NCI-H187 (cell line): ENCODE data around the gene GLCE.

Experiments
- DNase-seq, 2 experiments: peaks; one replicate each; lab custom pipeline; 2025; lab: John Stamatoyannopoulos, UW

Gene GLCE

GRCh38 chr15:69206079-69206478 is 45.6 kb downstream of the GLCE start:
- no peak for DNase-seq

DNA sequence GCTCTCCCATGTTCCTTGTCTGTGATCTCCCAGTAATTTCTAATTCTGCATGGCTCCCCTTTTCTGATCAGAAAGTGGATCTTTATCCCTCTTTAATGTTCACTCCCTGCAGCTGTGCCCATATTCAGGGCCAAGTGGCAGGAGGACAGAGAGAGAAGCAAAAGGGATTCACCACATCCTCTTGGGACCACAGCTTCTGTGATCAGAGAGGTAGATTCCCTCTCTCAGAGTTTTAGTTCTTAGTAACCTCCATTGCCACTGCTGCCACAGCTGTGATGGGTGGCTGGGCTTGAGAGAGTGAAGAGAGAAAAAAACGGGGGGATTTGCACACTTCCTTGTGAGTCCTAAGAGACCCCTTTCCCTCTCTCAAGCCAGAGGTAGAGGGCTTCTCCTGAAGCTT is 49.2 kb downstream of the GLCE start:
- no peak for DNase-seq

DNA sequence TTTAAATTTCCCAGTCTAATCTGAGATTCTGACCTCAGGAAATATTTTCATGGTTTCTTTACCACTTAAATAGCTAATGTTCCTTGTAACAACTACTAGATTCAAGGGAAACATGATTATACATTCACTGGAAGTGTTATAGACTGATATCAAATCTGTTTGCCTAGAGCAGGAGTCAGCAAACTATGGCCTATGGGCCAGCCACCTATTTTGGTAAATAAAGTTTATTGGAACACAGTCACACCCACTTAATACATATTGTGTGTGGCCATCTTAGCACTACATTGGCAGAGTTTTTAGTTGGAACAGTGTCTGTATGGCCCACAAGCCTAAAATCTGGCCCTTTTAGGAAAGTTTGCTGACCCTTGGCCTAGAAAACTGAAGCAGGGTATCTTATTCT is 50.1 kb downstream of the GLCE start:
- DNase-seq, result no peak

DNA sequence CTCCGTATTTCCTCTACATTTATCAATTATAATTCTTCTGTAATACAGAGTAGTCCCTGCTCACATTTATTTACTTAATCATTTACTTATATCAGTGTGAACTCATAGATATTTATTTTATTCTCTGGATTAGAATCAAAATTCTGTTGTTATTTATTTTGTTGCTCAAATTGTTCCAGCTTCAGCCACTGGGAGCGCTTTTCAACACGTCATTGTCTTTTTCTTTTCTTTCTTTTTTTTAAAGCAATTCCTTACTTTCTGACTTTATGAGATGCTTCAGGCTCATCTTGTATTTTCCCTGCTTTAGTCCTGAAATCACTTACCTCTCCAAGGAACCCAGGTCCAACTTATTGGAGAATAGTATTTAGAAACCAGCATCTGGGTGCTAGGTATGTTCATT is 53.4 kb downstream of the GLCE start:
- DNase-seq, result no peak

- no peak for DNase-seq
Measured at GRCh38 chr15:69215314-69216035, 55.0 kb downstream of the GLCE start.

DNA sequence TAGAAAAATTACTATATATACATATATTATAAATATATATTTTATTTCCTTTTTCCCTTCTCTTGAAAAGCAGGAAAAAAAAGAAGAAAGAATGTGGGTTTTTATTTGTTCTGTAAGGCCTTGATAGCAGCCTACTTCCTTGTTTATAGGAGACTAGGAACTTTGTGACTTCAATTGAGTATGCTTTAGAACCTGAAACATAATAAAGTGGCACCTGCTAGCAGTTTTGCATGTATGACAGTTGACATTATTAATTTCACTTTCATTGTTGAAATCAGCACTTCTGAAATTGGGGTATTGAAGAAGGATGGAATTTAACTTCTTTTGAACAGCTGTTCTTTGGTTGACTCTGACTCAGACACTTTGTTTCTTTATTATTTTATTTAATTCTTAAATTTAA is 56.9 kb downstream of the GLCE start:
- DNase-seq, result no peak

DNA sequence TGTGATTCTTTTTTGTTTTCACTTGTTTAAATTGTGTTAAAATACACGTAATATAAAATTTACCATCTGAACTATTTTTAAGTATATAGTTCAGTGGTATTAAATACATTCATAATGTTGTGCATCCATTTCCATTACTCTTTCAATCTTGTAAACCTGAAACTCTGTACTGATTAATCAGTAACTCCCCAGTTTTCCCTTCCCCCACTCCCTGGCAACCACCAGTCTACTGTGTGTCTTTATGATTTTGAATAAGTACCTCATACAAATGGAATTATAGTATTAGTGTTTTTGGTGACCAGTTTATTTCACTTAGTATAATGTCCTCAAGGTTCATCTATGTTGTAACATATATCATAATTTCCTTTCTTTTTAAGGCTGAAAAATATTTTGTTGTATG is 59.3 kb downstream of the GLCE start:
- DNase-seq, result no peak

GRCh38 chr15:69222002-69222474 is 61.6 kb downstream of the GLCE start:
- no peak for DNase-seq

DNA sequence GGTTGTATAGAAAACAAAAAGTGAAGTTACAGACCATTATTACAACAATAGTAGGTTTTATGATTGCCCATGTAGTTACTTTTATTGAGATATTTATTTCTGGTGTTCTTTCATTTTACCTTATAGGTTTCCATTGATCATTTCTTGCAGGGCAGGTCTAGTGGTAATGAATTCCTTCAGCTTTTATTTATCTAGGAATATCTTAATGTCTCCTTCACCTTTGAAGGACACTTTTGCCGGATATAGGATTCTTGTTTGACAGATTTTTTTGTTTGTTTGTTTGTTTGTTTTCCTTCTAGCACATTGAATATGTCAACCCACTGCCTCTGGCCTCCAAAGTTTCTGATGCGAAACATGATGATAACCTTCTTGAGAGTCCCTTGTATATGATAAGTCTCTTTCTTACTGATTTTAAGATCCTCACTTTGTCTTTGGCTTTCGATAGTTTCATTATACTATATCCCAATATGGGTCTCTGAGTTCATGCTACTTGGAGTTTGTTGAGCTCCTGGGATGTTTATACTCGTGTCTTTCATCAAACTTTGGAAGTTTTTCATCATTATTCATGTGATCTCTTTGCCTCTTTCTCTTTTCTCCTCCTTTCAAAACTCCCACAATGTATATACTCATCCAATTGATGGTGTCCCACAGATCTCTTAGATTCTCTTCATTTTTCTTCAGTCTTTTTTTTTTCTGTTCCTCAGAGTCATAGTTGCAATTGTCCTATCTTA is 62.8 kb downstream of the GLCE start:
- no peak for DNase-seq

DNA sequence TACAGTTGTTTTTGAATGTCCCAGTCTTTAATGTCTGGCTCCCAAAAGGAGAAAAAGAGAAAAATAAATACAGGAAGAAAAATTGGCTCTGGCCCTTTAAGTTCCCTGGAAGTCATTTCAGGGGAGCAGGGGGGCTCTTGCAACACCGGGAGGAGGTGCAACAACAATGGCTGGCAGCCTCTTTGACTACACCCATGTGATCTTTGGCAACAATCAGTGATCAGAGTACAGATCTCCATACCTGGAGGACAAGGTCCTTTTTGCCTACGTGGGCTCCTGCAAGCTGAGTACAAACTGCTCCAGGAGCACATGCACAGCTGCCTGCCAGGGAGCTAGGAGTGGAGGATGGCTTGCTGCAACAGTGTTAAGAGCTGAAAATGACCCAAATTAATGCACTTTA is 63.9 kb downstream of the GLCE start:
- DNase-seq, result no peak

DNA sequence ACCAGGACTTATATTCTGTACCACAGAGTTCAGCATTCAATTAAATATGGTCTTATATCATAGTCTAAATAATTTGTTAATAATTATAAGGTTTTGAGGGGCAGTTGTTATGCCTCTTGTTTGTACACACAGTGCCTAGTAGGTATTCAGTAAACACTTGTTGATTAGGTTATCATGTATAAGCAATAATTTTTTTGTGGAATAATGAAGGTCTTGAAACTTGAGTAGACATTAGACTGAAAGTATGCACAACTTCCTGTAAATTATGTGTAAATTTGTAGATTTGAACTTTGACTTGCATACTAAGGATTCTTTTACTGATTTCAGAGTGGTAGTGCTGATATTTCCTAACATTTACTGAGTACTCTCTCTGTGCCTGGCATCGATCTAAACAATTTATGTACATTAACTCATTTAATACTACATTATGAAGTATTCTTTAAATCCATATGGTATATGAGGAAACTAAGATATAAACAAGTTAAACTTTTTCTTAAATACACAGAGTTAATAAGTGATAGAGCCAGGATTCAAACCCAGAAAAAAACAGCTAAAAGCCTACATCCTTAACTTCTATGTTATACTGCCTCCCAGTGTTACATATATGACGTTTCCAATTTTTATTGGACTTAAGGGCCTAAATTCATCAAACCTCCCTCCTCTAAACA is 65.1 kb downstream of the GLCE start:
- DNase-seq, result no peak

DNA sequence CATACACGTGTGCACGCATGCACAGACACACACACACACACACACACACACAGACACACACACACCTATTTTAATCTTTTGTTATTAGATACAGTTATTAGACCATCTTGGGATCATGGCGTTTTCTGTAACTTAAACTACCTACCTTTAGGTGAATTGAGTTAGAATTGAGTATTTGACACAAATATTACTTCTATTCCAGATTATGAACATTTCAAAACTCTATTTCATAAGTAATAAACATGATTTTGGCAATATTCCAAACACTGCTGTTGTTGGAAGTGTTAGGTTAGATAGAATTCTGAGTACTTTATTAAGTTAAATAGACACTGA is 65.6 kb downstream of the GLCE start:
- no peak for DNase-seq

GRCh38 chr15:69232144-69232543 is 71.7 kb downstream of the GLCE start:
- no peak for DNase-seq

- DNase-seq, result no peak
Measured at GRCh38 chr15:69232765-69233164, 72.3 kb downstream of the GLCE start.

DNA sequence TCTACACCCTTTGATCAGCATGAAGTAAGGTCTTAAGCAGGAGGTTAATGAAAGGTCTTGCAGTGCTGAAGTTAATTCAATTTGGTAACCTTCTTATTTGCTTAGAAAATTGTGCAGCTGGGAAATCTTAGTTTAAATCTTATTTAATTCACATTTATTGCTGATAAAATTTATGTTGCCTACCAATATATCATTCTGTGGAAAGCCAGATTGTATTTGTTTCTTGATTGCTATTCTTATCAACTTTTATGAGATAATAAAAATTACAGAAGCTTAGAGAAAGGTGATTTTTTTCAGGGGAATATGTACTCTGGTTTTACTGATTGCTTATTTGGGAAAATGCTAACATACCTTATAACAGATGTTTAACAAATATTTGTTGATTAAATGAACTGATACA is 74.2 kb downstream of the GLCE start:
- no peak for DNase-seq

GRCh38 chr15:69236505-69236904 is 76.1 kb downstream of the GLCE start:
- no peak for DNase-seq

- no peak for DNase-seq
Measured at GRCh38 chr15:69237718-69238117, 77.3 kb downstream of the GLCE start.

GRCh38 chr15:69244798-69245197 is 84.4 kb downstream of the GLCE start:
- DNase-seq, result no peak

DNA sequence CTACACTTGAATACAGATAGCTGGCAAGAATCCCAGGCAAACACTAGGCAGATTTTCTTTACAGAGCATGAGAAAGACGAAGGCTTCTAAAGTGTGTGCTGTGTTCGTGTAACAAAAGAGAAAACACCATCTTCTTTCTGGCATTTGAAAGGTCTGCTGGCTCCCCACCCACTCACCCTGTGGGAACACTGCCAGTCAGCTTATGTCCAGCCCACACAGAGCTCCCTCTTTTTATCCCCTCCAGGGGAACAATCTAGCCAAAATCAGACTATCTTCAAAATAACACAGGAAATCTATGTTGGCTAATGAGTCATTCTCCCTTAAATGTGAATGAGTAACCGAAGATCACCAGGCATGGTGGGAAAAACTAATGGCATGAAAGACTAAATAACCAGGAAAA is 92.7 kb downstream of the GLCE start:
- DNase-seq, result no peak

DNA sequence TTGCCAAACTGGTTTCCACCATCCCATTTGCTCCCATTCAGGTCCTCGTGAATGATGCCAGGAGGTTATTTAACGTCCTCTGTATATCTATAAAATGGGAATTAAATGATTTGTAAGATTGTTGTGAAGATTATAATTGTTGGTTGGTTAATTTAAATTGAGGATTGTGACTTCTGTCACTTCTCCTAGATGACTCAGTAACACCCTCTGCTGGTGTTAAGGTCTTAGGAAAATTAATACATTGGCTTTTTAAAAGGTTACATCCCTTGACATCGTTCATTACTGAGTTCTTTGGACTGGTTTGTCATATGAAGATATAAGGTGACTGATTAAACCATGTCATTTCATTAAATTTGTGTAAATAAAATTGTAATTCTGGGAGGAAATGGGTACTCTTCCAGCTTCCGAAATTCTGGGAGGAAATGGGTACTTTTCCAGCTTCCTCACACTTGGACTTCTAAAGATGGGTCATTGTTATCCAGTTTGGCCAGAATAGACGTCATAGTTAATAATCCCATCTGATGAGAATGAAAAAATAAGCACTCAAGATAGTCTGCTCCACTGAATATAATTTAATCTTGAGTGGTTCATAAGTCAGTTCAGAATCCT is 105.0 kb downstream of the GLCE start:
- DNase-seq, result no peak

DNA sequence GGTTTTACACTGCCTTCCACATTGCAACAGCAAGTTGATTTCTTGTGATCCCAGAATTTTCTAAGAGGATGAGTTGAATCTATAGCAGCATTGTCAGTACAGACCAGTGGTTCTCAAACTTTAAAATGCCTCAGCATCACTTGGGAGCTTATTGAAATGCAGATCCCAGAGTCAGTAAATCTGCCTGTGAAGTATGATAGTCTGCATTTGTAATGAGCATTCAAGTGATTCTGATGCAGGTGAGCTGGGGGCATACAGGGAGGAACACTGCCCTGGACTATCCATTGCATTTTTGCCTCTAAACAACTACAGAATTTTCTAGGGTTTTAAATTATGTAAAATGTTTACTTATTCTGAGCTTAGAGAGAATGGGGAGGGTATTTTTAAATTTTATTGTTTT is 110.8 kb downstream of the GLCE start:
- DNase-seq, result no peak

GRCh38 chr15:69272139-69272538 is 111.7 kb downstream of the GLCE start:
- DNase-seq, result no peak

DNA sequence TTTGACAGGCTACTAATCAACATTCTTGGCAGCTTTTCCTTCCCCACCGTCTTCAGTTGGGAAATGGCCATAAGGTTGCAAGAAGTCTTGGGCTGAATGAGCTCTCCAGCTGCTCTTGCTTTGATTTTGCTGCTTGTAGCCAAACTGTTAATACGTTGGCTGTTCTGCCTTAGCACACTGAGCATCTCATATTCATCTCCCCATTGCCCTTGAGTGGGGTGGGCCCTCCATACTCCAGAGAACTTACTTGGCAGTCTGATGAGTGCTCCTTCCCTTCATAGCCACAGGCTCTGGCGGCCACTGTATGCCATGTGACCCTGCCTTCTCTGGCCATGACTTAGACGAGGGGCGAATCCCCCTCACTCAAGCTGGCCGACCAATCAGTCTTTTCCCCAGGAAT is 112.5 kb downstream of the GLCE start:
- no peak for DNase-seq
